A673 (cell line): ENCODE data around the gene ZNF223.

ENCODE experiments used
- EZH2 ChIP-seq: fragments of 200-600 bp; sonication (generic); IDR thresholded peaks from 2 replicates; pipeline ENCODE4 v1.6.1; 2017; ENCODE audit warnings: borderline replicate concordance, low read depth, mild to moderate bottlenecking, mixed read lengths, antibody characterized with exemption, low read length; ENCODE audit not compliant: poor library complexity, severe bottlenecking
- TF ChIP-seq, protein P1 (sequence below): fragments of 300-800, 200-600 bp; sonication (generic); conservative IDR thresholded peaks from 2 replicates; pipeline ENCODE4 v1.5.1; 2017; ENCODE audit warnings: low read depth, mild to moderate bottlenecking, antibody characterized with exemption, low read length, moderate library complexity, mixed read lengths

DNA sequence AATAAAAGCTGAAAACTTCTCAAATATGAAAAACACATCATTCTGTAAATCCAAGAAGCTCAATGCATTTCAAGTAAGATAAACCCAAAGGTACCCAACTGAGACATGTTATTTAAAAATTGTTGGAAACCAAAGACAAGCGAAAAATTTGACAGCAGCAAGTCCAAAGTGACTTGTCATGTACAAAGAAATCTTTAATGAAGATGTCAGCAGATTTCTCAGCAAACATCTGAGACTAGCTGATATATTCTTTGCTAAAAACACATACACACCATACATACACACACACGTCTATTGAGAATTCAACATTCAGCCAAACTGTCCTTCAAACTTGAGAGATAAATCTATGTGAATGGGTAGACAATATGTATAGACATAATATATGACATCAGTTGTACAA, 32.3 kb upstream of the ZNF223 start:
- TF ChIP-seq, protein P1, sequence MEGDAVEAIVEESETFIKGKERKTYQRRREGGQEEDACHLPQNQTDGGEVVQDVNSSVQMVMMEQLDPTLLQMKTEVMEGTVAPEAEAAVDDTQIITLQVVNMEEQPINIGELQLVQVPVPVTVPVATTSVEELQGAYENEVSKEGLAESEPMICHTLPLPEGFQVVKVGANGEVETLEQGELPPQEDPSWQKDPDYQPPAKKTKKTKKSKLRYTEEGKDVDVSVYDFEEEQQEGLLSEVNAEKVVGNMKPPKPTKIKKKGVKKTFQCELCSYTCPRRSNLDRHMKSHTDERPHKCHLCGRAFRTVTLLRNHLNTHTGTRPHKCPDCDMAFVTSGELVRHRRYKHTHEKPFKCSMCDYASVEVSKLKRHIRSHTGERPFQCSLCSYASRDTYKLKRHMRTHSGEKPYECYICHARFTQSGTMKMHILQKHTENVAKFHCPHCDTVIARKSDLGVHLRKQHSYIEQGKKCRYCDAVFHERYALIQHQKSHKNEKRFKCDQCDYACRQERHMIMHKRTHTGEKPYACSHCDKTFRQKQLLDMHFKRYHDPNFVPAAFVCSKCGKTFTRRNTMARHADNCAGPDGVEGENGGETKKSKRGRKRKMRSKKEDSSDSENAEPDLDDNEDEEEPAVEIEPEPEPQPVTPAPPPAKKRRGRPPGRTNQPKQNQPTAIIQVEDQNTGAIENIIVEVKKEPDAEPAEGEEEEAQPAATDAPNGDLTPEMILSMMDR: no peak
- TF ChIP-seq EZH2: no peak
